Fibroblast of skin of back (primary cell): Measurements from ENCODE around the gene AMELX. TPM values are rescaled to one million over a fixed set of nuclear protein-coding genes. Genes with fewer than 3 reads are reported as not detected.
A peak's percentile ranks its signal among the peaks of the same experiment; 100 is the strongest.

Experiments
- DNase-seq: peaks from one replicate; pipeline ENCODE4 v3.0.0-alpha.2; 2013
- polyA plus RNA-seq, 2 experiments: library from polyadenylated mRNA; unstranded; fragments of 120-200 nt; gene quantifications; one replicate each; pipeline ENCODE4 v1.2.1, GENCODE V29; 2013; ENCODE audit not compliant: insufficient read length in 2 of 2

Gene AMELX
- not detected for polyA plus RNA-seq (2013, experiment 1 of 2; ENCODE audit: insufficient read length)
- not detected for polyA plus RNA-seq (2013, experiment 2 of 2; ENCODE audit: insufficient read length)

- DNase-seq = no peak
Measured at GRCh38 chrX:11293113-11293512, at the start of gene AMELX. Gene AMELX (plus strand): TSS chrX:11293413. CDS start chrX:11294789, 1,376 bp downstream.

GRCh38 chrX:11244636-11245035, 48.6 kb upstream of the AMELX start:
- peak; percentile 6 for DNase-seq

DNA sequence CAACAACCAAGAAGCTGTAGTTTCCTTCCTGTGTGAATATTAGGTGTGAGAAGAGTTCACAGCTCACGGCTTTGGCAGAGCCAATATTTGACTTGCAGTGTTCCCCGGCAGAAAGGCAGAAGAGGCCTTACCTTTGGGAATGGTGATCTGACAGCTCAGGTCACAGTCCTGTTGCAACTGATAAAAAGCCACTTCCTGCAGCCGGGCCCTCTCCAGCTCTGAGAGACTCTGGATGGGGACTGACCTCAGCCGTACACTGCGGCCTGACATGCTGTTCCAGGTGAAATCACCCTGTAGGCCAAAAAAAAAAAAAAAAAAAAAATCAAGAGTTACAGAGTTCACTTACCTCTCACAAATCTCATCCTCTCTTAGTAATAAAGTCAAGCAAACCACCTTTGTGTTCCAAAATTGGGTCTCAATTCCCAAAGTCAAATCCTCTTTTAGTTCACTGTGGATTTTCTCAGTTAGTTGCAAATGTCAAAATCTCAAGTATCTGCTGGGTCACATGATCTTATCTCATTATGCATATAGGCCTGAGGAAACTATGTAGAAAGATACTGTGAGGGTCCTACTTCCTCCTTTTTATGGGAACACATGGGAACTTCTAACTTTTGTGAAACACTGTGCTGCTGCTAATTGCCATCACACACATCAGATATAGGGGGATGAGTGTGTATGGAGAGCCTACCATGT, 38.6 kb upstream of the AMELX start:
- no peak for DNase-seq

- DNase-seq = no peak
Measured at GRCh38 chrX:11257290-11257689, 35.9 kb upstream of the AMELX start.

DNA sequence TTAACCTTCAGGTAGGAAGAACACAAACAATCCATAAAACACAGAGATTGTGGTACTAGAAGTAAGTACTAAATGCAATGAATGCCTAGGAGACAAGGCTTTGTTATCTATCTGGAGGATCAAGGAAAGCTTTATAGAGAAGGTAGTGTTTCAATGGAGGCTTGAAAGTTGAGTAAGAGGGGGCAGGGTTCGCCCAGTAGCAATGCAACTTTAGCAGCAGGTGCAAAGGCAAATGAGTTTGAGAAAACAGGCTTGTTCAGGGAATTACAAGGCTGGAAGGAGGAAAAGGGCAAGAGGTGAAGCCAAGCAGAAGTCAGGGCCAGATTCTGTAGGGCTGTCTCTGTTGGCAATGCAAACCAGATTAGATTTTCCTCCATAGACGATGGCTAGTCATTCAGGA, 35.5 kb upstream of the AMELX start:
- no peak for DNase-seq

DNA sequence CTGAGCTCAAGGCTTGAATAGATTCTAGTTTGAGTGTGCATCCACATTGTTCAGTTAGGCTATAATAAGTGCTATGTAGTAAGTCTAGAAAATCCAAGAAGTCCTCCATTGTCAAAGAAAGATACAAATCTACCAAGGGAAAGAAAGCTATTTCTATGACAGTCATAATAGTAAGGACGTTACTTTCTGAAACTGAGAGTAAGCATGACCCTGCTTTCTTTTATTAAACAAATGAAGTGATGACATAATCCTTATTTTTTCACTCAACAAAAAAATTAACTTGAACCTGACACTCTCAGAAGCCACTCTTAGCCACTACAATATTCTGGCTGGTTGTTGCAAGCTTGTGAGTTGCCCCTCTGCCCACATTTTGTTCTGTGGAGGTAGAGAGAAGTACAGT, 33.8 kb upstream of the AMELX start:
- DNase-seq = no peak

DNA sequence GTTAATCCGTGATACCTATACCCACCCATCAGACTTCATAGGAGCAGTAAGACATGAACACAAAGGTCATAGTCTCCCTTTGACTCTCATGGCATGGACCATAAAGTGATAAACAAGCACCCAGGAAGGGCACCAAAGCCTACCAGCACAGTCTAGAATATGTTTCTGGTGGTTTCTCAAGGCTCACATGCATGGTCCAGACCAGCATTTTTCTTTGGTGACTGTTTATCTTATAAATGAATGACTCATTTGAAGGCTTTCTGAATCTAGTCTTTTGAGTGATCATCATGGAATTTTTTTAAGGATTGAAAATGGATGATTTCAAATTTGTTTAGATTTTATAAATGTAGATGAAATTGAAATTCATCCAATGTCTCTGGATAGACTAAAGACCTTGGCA, 32.0 kb upstream of the AMELX start:
- DNase-seq = peak; percentile 83

- DNase-seq = no peak
Measured at GRCh38 chrX:11264925-11265324, 28.3 kb upstream of the AMELX start.

- no peak for DNase-seq
Measured at GRCh38 chrX:11265352-11265751, 27.9 kb upstream of the AMELX start.

DNA sequence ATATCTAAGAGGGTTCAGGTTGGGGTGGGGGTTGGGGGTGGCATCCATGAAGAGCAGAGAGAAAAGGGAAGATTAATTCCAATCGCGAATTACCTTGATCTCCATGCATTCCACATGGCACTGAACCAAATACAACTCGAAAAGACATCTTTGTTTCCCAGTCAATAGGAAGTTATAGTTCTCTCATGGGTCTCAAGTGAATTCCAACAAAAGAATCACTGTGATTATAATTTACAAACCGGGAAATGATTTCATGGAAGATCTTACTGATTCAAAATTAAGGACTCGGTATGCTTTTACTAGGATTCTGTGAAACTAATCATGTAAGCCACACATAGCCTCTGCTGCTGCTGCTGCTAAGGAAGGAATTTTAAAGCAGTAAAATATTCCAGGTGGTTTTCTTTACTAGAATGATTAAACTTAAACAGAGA, 26.6 kb upstream of the AMELX start:
- no peak for DNase-seq

- DNase-seq = no peak
Measured at GRCh38 chrX:11267425-11267824, 25.8 kb upstream of the AMELX start.

GRCh38 chrX:11269006-11269405, 24.2 kb upstream of the AMELX start:
- no peak for DNase-seq

DNA sequence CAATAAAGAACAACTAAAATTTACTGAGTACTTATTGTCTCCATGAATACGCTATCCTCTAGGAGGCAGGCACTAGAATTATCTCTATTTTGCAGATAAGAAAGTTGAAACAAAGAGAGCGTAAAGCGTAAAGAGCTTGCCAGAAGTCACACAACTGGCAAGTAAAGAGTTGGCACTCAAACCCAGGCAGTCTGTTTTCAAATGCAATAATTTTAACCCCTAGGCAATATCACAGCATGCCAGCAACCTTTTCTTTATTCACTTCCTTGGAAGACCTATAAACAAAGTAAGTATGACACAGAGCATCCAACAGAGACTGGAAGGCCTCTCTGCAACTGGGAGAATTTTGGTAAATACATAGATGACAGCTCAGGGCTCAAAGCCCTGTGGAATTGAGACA, 23.2 kb upstream of the AMELX start:
- no peak for DNase-seq

DNA sequence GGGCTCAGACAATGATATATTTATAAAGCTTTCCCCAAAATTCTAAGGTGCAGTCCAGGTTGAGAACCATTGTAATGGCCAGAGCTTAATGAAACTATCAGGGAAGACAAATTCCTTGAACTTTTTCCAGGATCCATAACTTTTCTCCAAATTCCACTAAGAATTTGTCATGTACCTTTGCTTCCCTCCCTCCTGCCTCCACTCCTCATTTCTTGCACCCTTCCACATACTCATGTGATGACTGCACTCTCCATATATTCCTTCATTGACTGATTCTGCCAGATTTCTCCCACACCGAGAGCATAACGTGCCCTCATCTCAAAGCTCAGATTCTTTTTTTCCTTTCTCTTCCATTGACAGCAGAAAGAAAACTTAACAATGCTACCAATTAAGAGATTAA, 20.9 kb upstream of the AMELX start:
- peak; percentile 11 for DNase-seq

DNA sequence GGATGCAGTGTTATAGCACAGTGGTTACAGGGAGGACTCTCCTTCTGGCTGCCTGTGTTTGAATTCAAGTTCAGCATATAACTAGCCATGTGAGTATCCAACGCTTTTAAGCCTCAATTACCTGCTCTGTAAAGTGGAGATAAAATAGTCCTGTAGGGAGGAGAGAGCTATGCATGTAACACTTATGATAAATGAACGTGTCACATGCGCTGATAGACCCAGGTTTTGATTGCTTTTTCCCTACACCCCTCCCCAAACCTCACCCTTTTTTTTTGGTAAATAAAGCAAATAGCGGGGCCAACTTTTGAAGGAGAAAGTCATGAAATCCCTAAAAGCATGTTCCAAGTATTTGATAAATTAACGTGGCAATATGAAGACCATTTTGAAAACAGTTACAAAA, 20.4 kb upstream of the AMELX start:
- no peak for DNase-seq

- DNase-seq = peak; percentile 26
Measured at GRCh38 chrX:11273544-11273943, 19.7 kb upstream of the AMELX start.

- DNase-seq = no peak
Measured at GRCh38 chrX:11282043-11282442, 11.2 kb upstream of the AMELX start.

- no peak for DNase-seq
Measured at GRCh38 chrX:11285651-11286050, 7.6 kb upstream of the AMELX start.

DNA sequence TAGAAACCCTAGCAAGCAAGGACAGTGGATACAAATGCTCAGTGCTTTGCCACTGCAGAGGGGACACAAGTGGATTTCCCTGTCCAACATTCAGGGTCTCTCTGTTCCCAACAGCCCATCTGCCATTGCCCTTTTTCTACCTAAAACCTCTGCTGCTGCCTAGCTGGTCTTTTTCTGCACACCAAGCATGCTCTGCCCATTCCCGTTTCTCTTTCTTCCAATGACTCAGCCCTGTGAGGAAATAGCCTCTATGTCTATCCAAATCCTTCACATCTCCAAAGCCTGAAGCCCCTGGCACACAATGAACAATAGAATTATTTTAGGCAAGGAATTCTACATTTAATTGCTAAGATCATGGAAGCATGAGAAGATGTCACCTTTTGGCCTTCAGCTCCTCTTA, 5.7 kb upstream of the AMELX start:
- DNase-seq = no peak

GRCh38 chrX:11290416-11291102, 2.7 kb upstream of the AMELX start:
- DNase-seq = no peak

- no peak for DNase-seq
Measured at GRCh38 chrX:11296051-11296450, 2.8 kb downstream of the AMELX start.

DNA sequence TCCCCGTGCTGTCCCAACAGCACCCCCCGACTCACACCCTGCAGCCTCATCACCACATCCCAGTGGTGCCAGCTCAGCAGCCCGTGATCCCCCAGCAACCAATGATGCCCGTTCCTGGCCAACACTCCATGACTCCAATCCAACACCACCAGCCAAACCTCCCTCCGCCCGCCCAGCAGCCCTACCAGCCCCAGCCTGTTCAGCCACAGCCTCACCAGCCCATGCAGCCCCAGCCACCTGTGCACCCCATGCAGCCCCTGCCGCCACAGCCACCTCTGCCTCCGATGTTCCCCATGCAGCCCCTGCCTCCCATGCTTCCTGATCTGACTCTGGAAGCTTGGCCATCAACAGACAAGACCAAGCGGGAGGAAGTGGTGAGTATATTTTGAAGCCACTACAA, 5.4 kb downstream of the AMELX start:
- no peak for DNase-seq

DNA sequence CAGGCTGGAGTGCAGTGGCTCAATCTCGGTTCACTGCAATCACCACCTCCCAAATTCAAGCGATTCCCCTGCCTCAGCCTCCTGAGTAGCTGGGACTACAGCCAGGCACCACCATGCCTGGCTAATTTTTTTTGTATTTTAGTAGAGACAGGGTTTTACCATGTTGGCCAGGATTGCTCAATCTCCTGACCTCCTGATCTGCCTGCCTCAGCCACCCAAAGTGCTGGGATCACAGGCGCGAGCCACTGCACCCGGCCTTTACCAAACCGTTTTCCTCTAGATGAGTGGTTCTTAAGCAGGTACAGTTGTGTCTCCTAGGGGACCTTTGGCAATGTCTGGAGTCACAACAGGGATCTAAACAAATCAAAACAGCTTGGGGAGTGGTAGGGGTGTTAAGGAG, 11.6 kb downstream of the AMELX start:
- DNase-seq = no peak

GRCh38 chrX:11305641-11306040, 12.4 kb downstream of the AMELX start:
- DNase-seq = no peak
